Muscle layer of colon (tissue), 2 donors: Measurements from ENCODE around the gene DPP6.

Experiments
- H3K27ac ChIP-seq: one replicate; pipeline ENCODE4 v1.7.0; 2013; ENCODE audit warnings: low read depth, mild to moderate bottlenecking, low read length, moderate library complexity
- H3K27me3 ChIP-seq, 2 donors: one replicate each; pipeline ENCODE4 v1.7.0; 2013; ENCODE audit warnings: low read length in 2 of 2, mild to moderate bottlenecking in 2 of 2; ENCODE audit not compliant: insufficient read depth in 2 of 2, control insufficient read depth in 1 of 2
- H3K36me3 ChIP-seq: one replicate; pipeline ENCODE4 v1.7.0; 2013; ENCODE audit warnings: mild to moderate bottlenecking, low read length; ENCODE audit not compliant: insufficient read depth
- H3K4me1 ChIP-seq: one replicate; pipeline ENCODE4 v1.7.0; 2013; ENCODE audit warnings: mild to moderate bottlenecking, low read length; ENCODE audit not compliant: insufficient read depth
- H3K4me3 ChIP-seq, 2 donors: one replicate each; pipeline ENCODE4 v1.7.0; 2013; ENCODE audit warnings: low read length in 2 of 2, low read depth in 1 of 2, mild to moderate bottlenecking in 1 of 2, moderate library complexity in 1 of 2
- H3K9ac ChIP-seq: one replicate; pipeline ENCODE4 v1.7.0; 2013; ENCODE audit warnings: low read length
- H3K9me3 ChIP-seq: one replicate; pipeline ENCODE4 v1.7.0; 2013; ENCODE audit warnings: mild to moderate bottlenecking, low read length
- donor health status: abdominal sarcoma.
- donor health status: Adenocarcinoma of cecum.

Gene DPP6

GRCh38 chr7:154876516-154876915 is 824.3 kb downstream of the DPP6 start:
- no peaks in the 10 kb centered on the region for H3K36me3 ChIP-seq
- no peak overlapping the region for H3K4me3 ChIP-seq
- H3K27me3 ChIP-seq = no peaks in the 10 kb centered on the region
- no peak overlapping the region for H3K9ac ChIP-seq
- H3K27ac ChIP-seq = no peak overlapping the region
- no peaks in the 10 kb centered on the region for H3K9me3 ChIP-seq
- H3K4me1 ChIP-seq = no peaks in the 10 kb centered on the region

- Histone ChIP-seq H3K4me1 (no peaks in the 10 kb centered on the region), H3K27ac (no peak overlapping the region), H3K36me3 (no peaks in the 10 kb centered on the region), H3K27me3 (no peaks in the 10 kb centered on the region), H3K9me3 (no peaks in the 10 kb centered on the region), H3K4me3 (no peak overlapping the region), H3K9ac (no peak overlapping the region)
These were observed 824.8 kb downstream of the DPP6 start for GRCh38 chr7:154877031-154877430.

- Histone ChIP-seq H3K27me3 (no peaks in the 10 kb centered on the region), H3K9me3 (no peaks in the 10 kb centered on the region), H3K9ac (no peak overlapping the region), H3K27ac (no peak overlapping the region), H3K4me1 (no peaks in the 10 kb centered on the region), H3K4me3 (no peak overlapping the region), H3K36me3 (no peaks in the 10 kb centered on the region)
These were observed 827.4 kb downstream of the DPP6 start for GRCh38 chr7:154879629-154880028.

GRCh38 chr7:154880513-154880912 is 828.3 kb downstream of the DPP6 start:
- Histone ChIP-seq H3K27me3 (no peaks in the 10 kb centered on the region), H3K4me1 (no peaks in the 10 kb centered on the region), H3K36me3 (no peaks in the 10 kb centered on the region), H3K9me3 (no peaks in the 10 kb centered on the region), H3K4me3 (no peak overlapping the region), H3K9ac (no peak overlapping the region), H3K27ac (no peak overlapping the region)

- H3K27me3 ChIP-seq = no peaks in the 10 kb centered on the region
- H3K4me1 ChIP-seq = no peaks in the 10 kb centered on the region
- H3K4me3 ChIP-seq = no peak overlapping the region
- no peak overlapping the region for H3K27ac ChIP-seq
- H3K9ac ChIP-seq = no peak overlapping the region
- no peaks in the 10 kb centered on the region for H3K9me3 ChIP-seq
- no peaks in the 10 kb centered on the region for H3K36me3 ChIP-seq
These were observed 828.8 kb downstream of the DPP6 start for GRCh38 chr7:154881026-154881425.

GRCh38 chr7:154881526-154881925 is 829.3 kb downstream of the DPP6 start:
- H3K9me3 ChIP-seq = no peaks in the 10 kb centered on the region
- H3K9ac ChIP-seq = no peak overlapping the region
- H3K36me3 ChIP-seq = no peaks in the 10 kb centered on the region
- H3K27me3 ChIP-seq = no peaks in the 10 kb centered on the region
- no peak overlapping the region for H3K4me3 ChIP-seq
- H3K4me1 ChIP-seq = no peaks in the 10 kb centered on the region
- no peak overlapping the region for H3K27ac ChIP-seq

GRCh38 chr7:154882931-154883474 is 830.8 kb downstream of the DPP6 start:
- Histone ChIP-seq H3K27me3 (no peaks in the 10 kb centered on the region), H3K9me3 (no peaks in the 10 kb centered on the region), H3K9ac (no peak overlapping the region), H3K36me3 (no peaks in the 10 kb centered on the region), H3K4me1 (no peaks in the 10 kb centered on the region), H3K27ac (no peak overlapping the region), H3K4me3 (no peak overlapping the region)

- Histone ChIP-seq H3K27me3 (no peaks in the 10 kb centered on the region), H3K9me3 (no peaks in the 10 kb centered on the region), H3K27ac (no peak overlapping the region), H3K4me3 (no peak overlapping the region), H3K36me3 (no peaks in the 10 kb centered on the region), H3K4me1 (no peaks in the 10 kb centered on the region), H3K9ac (no peak overlapping the region)
These were observed 832.2 kb downstream of the DPP6 start for GRCh38 chr7:154884348-154884920.

- Histone ChIP-seq H3K36me3 (no peaks in the 10 kb centered on the region), H3K9me3 (no peaks in the 10 kb centered on the region), H3K27ac (no peak overlapping the region), H3K4me1 (no peaks in the 10 kb centered on the region), H3K27me3 (no peaks in the 10 kb centered on the region), H3K9ac (no peak overlapping the region), H3K4me3 (no peak overlapping the region)
These were observed 834.4 kb downstream of the DPP6 start for GRCh38 chr7:154886591-154886990.

- no peaks in the 10 kb centered on the region for H3K9me3 ChIP-seq
- H3K9ac ChIP-seq = no peak overlapping the region
These were observed 836.5 kb downstream of the DPP6 start for GRCh38 chr7:154888690-154889089.

GRCh38 chr7:154892459-154892858 is 840.3 kb downstream of the DPP6 start:
- no peaks in the 10 kb centered on the region for H3K36me3 ChIP-seq
- H3K27me3 ChIP-seq = peaks cover 0 to 5% of the 10 kb centered on the region in 2 donors
- H3K9me3 ChIP-seq = no peaks in the 10 kb centered on the region
- no peak overlapping the region for H3K9ac ChIP-seq
- H3K4me3 ChIP-seq = no peak overlapping the region
- H3K4me1 ChIP-seq = no peaks in the 10 kb centered on the region
- H3K27ac ChIP-seq = no peak overlapping the region

More at GRCh38 chr7:154888690-154889089, 836.5 kb downstream of the DPP6 start:
- Histone ChIP-seq H3K4me3 (no peak overlapping the region), H3K36me3 (no peaks in the 10 kb centered on the region), H3K27ac (no peak overlapping the region), H3K4me1 (no peaks in the 10 kb centered on the region), H3K27me3 (no peaks in the 10 kb centered on the region)

GRCh38 chr7:154896076-154896475 is 843.9 kb downstream of the DPP6 start:
- Histone ChIP-seq H3K4me3 (no peak overlapping the region), H3K9ac (no peak overlapping the region), H3K27me3 (peaks cover 0 to 5% of the 10 kb centered on the region in 2 donors), H3K27ac (no peak overlapping the region), H3K9me3 (no peaks in the 10 kb centered on the region), H3K36me3 (no peaks in the 10 kb centered on the region), H3K4me1 (no peaks in the 10 kb centered on the region)
